Mesodermal cell (in vitro differentiated cells): ENCODE results near the gene HERC6.
"Not testable (repeated sequence)": the region's sequence is repeated elsewhere in the genome, so short reads cannot be mapped to it uniquely, and the experiment has no call there.

ENCODE experiments used
- H3K27ac ChIP-seq: 2 replicates; pipeline ENCODE4 v1.7.0; 2013; ENCODE audit warnings: mild to moderate bottlenecking, low read depth, low read length, moderate library complexity; ENCODE audit not compliant: severe bottlenecking
- H3K36me3 ChIP-seq: 2 replicates; pipeline ENCODE4 v1.7.1; 2013; ENCODE audit warnings: mild to moderate bottlenecking, low read length, moderate library complexity; ENCODE audit not compliant: control insufficient read depth, insufficient read depth
- H3K4me1 ChIP-seq: one replicate; pipeline ENCODE4 v1.7.1; 2013; ENCODE audit warnings: mild to moderate bottlenecking, low read length; ENCODE audit not compliant: insufficient read depth, control insufficient read depth, poor library complexity, severe bottlenecking
- H3K4me3 ChIP-seq: 2 replicates; pipeline ENCODE4 v1.7.0; 2013; ENCODE audit warnings: low read length, control low read depth, mild to moderate bottlenecking; ENCODE audit not compliant: insufficient read depth, poor library complexity, severe bottlenecking; ENCODE audit errors: extremely low read depth
- H3K9me3 ChIP-seq: 2 replicates; pipeline ENCODE4 v1.7.1; 2013; ENCODE audit warnings: mild to moderate bottlenecking, low read length, moderate library complexity; ENCODE audit not compliant: control insufficient read depth
- WGBS, 2 experiments: methylation state at CpG; one replicate each; pipeline ENCODE4 v1.1.5; 2013; ENCODE audit warnings: missing lambda C conversion rate in 2 of 2; ENCODE audit not compliant: insufficient coverage in 2 of 2; 5-methylcytosine and 5-hydroxymethylcytosine counted together

The HERC6 gene

DNA sequence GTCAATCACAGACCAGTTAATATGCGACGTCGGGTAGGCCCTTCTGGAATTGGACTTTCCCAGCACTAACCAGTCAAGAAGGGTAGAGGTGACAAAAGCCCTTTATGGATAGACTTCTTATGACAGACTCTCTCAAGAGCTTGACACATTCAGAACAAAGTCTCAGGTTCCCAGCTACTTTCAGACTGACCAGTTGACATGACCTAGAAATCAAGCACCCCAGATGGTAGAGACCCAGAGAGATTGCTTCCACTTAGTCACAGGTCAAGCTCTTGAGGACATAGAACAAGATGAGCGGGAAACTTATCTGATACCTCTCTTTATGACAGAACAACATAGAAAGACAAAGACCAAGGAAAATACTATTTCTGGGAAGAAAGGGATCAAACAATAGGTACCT, 21.4 kb upstream of the HERC6 start:
- WGBS, 2 experiments = 81 to 100% methylated on average over 3 of the region's 4 CpGs
- Histone ChIP-seq H3K36me3 (no peaks in the 10 kb centered on the region), H3K27ac (no peak overlapping the region), H3K4me3 (no peak overlapping the region), H3K9me3 (peaks cover 13% of the 10 kb centered on the region), H3K4me1 (no peaks in the 10 kb centered on the region)

DNA sequence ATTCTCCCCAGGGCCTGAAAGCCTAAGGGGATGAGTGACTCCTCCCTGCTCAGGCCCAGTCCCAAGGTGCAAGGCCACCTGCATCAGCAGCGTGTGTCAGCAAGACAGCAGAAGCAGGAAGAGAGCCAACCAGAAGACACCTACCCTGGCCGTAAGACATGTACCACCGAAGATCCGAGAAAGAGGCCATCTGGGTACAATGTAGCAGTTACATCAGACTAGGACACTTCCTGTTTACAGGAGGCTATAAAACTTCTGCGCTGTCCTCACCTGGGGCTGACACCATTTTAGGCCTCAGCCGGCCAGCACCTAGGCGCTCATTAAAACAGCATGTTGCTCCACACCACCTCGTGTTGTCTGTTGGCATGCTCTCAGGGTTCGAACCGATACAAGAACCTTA, 19.1 kb upstream of the HERC6 start:
- H3K4me1 ChIP-seq = no peaks in the 10 kb centered on the region
- no peak overlapping the region for H3K4me3 ChIP-seq
- WGBS, 2 experiments = 92 to 96% methylated on average over 8 of the region's 10 CpGs
- no peak overlapping the region for H3K27ac ChIP-seq
- H3K9me3 ChIP-seq = peaks cover 18% of the 10 kb centered on the region
- no peaks in the 10 kb centered on the region for H3K36me3 ChIP-seq

DNA sequence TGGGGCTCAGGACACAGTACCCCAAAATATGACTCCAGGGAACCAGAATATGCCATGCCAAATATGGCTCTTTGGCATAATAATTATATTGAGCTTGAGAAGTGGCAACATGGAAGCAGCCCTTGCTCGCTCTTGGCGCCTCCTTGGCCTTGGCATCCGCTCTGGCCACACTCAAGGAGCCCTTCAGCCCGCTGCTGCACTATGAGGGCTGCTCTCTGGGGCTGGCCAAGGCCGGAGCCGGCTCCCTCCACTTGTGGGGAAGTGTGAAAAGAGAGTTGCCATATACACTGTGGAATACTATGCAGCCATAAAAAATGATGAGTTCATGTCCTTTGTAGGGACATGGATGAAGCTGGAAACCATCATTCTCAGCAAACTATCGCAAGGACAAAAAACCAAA, 18.4 kb upstream of the HERC6 start:
- Histone ChIP-seq H3K4me3 (no peak overlapping the region), H3K36me3 (no peaks in the 10 kb centered on the region), H3K9me3 (peaks cover 18% of the 10 kb centered on the region), H3K4me1 (no peaks in the 10 kb centered on the region), H3K27ac (no peak overlapping the region)
- 86 to 90% methylated on average over 2 to 4 of the region's 7 CpGs for WGBS, 2 experiments

DNA sequence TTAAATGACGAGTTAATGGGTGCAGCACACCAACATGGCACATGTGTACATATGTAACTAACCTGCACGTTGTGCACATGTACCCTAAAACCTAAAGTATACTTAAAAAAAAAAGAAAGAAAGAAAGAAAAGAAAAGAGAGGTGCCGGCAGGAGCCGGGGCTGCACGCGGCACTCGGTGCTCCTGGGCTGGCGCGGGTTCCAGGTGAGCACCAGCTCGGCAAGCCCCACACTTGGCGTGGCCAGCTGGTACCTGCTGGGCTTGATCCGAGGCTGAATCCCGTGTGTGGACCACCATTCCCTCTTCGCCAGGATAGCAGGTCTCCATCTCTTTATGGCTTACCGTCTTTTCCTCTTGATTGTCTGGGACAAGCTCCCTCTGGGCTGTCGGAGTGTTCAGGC, 17.9 kb upstream of the HERC6 start:
- no peak overlapping the region for H3K27ac ChIP-seq
- no peak overlapping the region for H3K4me3 ChIP-seq
- WGBS, 2 experiments = 98 to 99% methylated on average over 11 to 13 of the region's 16 CpGs
- no peaks in the 10 kb centered on the region for H3K36me3 ChIP-seq
- H3K9me3 ChIP-seq = peaks cover 18% of the 10 kb centered on the region
- H3K4me1 ChIP-seq = no peaks in the 10 kb centered on the region

DNA sequence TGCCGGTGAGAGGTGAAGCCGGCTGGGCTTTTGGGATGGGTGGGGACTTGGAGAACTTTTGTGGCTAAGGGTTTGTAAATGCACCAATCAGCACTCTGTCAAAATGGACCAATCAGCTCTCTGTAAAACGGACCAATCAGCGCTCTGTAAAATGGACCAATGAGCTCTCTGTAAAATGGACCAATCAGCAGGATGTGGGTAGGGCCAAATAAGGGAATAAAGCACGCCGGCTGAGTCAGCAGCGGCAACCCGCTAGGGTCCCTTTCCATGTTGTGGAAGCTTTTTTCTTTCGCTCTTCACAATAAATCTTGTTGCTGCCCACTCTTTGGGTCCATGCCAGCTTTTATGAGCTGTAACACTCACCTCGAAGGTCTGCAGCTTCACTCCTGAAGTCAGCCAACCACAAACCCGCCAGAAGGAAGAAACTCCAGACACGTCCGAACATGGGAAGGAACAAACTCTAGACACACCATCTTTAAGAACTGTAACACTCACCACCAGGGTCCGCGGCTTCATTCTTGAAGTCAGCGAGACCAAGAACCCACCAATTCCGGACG, 17.4 kb upstream of the HERC6 start:
- H3K4me3 ChIP-seq, H3K27ac ChIP-seq, H3K4me1 ChIP-seq, H3K36me3 ChIP-seq: not testable (repeated sequence)
- peaks cover 18% of the 10 kb centered on the region for H3K9me3 ChIP-seq
- WGBS, 2 experiments = 90 to 94% methylated on average over 12 to 14 of the region's 18 CpGs

DNA sequence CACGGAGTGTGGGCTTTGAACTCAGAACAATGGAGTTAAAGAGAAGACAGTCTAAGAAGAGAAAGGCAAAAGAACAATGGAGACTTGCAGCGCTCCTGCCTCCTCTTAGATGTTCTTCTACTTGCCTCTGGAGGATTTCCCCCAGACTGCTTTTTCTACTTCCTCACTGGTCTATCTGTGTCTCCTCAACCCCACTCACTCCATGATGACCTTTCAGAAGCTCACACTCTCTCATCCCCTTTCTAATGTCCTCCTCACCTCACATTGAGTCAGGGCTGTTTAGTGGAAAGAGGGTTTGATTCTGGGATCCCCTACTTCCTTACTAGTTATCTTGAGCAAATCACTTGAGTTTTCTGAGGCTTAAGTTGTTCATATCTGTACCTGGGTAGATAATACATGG, 12.2 kb upstream of the HERC6 start:
- WGBS, 2 experiments = 87 to 100% methylated on average over 1 to 2 of the region's 2 CpGs
- H3K36me3 ChIP-seq = no peaks in the 10 kb centered on the region
- H3K27ac ChIP-seq = no peak overlapping the region
- peaks cover 12% of the 10 kb centered on the region for H3K9me3 ChIP-seq
- H3K4me3 ChIP-seq = no peak overlapping the region
- no peaks in the 10 kb centered on the region for H3K4me1 ChIP-seq

DNA sequence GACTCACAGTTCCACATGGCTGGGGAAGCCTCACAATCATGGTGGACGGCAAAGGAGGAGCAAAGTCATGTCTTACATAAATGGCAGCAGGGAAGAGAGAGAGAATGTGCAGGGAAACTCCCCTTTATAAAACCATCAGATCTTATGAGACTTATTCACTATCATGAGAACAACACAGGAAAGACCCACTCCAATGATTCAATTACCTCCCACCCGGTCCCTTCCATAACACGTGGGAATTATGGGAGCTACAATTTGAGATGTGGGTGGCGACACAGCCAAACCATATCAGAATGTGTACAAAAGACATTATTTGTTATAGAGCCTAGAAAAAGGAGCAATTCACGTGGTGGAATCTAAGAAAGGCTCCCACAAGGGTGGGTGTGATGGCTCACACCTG, 10.8 kb upstream of the HERC6 start:
- WGBS, 2 experiments = 100% methylated on average over 2 of the region's 5 CpGs
- Histone ChIP-seq H3K36me3 (no peaks in the 10 kb centered on the region), H3K27ac (no peak overlapping the region), H3K4me1 (no peaks in the 10 kb centered on the region), H3K4me3 (no peak overlapping the region), H3K9me3 (peaks cover 12% of the 10 kb centered on the region)

DNA sequence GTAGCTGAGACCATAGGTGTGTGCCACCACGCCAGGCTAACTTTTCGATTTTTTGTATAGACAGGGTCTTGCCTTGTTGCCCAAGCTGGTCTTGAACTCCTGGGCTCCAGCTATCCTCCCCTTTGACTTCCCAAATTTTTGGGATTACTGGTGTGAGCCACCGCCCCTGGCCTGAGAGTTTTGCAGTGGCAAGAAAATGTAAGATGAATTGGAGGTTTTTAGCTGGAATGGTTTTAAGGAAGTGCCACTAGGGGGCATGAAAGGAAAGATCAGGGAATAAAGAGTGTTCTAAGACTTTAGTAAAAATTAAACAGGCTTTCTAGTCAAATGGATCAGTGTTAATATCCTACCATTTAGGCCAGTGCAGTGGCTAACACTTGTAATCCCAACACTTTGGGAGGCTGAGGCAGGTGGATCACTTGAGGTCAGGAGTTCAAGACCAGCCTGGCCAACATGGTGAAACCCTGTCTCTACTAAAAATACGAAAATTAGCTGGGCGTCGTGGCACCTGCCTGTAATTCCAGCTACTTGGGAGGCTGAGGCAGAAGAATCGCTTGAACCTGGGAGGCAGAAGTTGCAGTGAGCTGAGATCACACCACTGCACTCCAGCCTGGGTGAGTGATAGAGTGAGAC, 9.4 kb upstream of the HERC6 start:
- H3K4me1 ChIP-seq, H3K4me3 ChIP-seq, H3K36me3 ChIP-seq, H3K27ac ChIP-seq, H3K9me3 ChIP-seq: not testable (repeated sequence)
- WGBS, 2 experiments = 89 to 90% methylated on average over 5 to 7 of the region's 7 CpGs

DNA sequence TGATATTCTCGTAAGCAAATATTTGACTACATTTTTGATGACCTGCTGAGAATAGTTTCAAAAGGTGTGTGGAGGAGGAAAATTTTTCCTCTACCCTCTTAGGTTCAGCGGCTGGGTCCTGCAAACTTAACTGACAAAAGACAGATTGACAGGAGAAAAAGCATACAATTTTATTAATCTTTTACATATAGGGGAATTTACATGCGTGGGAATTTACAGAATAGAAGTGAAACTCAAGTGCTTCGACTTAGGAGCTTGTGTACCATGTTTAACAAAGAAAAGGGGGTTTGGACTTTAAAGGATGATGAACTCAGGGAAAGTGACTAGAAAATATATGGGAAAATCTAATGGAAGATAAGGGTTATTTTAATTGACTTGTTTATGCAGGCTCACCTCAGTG, 2.5 kb downstream of the HERC6 start:
- Histone ChIP-seq H3K4me3 (no peak overlapping the region), H3K4me1 (no peaks in the 10 kb centered on the region), H3K9me3 (no peaks in the 10 kb centered on the region), H3K27ac (no peak overlapping the region), H3K36me3 (no peaks in the 10 kb centered on the region)
- 83% methylated on average over 2 of the region's 4 CpGs; no CpG with 5 or more reads in 1 of the 2 experiments for WGBS, 2 experiments

DNA sequence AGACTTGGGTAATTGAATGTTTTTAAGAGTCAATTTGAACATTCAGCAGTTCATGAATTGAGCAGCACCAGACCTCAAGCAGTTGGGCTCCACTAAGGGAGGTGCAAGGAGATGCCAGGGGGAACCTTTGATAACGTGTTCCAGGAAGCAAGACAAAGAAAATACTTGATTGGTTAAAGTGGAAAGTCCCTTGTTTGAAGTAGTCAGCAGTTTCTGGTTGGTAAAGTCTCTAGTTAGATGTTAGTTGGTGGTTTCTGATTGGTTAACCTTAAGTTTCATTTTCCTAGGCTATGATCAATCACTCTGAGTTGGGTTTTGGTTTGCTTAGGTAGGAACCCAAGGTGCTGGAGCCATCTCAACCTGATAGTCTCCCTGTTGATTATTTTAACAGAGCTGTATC, 4.0 kb downstream of the HERC6 start:
- no peak overlapping the region for H3K4me3 ChIP-seq
- no peak overlapping the region for H3K27ac ChIP-seq
- WGBS, 2 experiments = 75% methylated on average over 1 of the region's 1 CpG; no CpG with 5 or more reads in 1 of the 2 experiments
- no peaks in the 10 kb centered on the region for H3K4me1 ChIP-seq
- H3K36me3 ChIP-seq = no peaks in the 10 kb centered on the region
- no peaks in the 10 kb centered on the region for H3K9me3 ChIP-seq

DNA sequence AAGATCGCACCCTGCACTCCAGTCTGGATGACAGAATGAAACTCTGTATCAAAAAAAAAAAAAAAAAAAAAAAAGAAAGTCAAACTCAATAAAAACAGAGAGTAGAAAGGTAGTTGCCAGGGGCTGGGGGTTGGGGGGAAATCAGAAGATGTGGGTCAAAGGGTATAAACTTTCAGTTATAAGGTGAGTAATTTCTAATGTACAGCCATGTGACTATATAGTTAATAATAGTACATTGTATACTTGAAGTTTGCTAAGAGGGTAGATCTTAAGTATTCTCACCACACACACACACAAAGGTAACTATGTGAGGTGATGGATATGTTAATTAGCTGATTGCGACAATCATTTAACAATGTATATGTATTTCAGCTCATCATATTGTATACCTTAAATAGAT, 11.5 kb downstream of the HERC6 start:
- Histone ChIP-seq H3K4me1 (no peaks in the 10 kb centered on the region), H3K36me3 (no peaks in the 10 kb centered on the region), H3K4me3 (no peak overlapping the region), H3K9me3 (no peaks in the 10 kb centered on the region), H3K27ac (no peak overlapping the region)
- WGBS, 2 experiments = no CpG with 5 or more reads among the region's 2 CpGs
